ENCODE data around the gene OBSCN. TPM values are rescaled to one million over a fixed set of nuclear protein-coding genes. Genes with fewer than 3 reads are reported as not detected.

Gene OBSCN
- total RNA-seq, 2 experiments from 2014 or later = 13.7 to 14.9 TPM

GRCh38 chr1:228401782-228402640 lies 194.2 kb downstream of the OBSCN start:
- H3K27ac Mint-ChIP-seq = peak overlapping the region; percentile 29

DNA sequence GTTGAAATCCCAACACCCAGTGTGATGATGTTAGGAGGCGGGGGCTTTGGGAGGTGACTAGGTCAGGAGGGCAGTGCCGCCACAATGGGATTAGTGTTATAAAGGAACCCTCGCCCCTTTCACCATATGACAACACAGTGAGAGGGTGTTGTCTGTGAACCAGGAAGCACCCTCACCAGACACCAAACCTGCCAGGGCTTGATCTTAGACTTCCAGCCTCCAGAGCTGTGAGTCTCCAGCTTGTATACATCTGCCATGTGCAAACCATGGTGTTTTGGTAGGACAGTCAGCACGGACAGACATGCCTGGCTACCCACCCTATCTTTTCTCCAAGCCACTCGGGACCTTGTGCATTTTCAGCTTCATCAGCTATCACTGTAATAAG lies 194.8 kb downstream of the OBSCN start:
- Mint-ChIP-seq H3K36me3 (peaks cover 32% of the 10 kb centered on the region), H3K27me3 (no peaks in the 10 kb centered on the region), H3K9me3 (no peaks in the 10 kb centered on the region), H3K4me3 (no peak overlapping the region), H3K27ac (peak overlapping the region; percentile 29), H3K4me1 (peaks cover 38% of the 10 kb centered on the region)
- no peak for DNase-seq

More at GRCh38 chr1:228401782-228402640, 194.2 kb downstream of the OBSCN start:
- peaks cover 35% of the 10 kb centered on the region for H3K4me1 Mint-ChIP-seq
- H3K27me3 Mint-ChIP-seq = no peaks in the 10 kb centered on the region
- DNase-seq = no peak
- peaks cover 32% of the 10 kb centered on the region for H3K36me3 Mint-ChIP-seq
- H3K9me3 Mint-ChIP-seq = no peaks in the 10 kb centered on the region
- no peak overlapping the region for H3K4me3 Mint-ChIP-seq

DNA sequence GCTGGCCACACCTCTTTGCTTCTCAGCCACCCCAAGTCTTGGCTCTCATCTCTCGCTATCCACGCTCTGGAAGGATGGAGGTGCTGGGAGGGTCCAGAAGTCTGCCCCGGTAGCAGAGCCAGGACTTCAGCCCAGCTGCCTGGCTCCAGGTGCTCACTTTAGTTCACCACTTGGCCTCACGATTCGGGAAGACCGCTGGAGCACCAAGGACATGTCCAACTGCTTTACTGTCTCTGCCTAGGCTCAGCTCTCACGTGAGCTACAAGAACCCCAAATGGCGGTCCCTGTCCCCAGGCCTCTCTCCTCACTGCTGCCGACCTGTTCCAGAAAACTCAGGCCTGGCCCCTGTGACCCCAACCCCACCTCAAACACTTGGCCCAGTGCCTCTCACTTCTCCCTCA lies 195.4 kb downstream of the OBSCN start:
- no peak overlapping the region for H3K4me3 Mint-ChIP-seq
- no peaks in the 10 kb centered on the region for H3K9me3 Mint-ChIP-seq
- H3K27me3 Mint-ChIP-seq = no peaks in the 10 kb centered on the region
- H3K27ac Mint-ChIP-seq = no peak overlapping the region
- H3K4me1 Mint-ChIP-seq = peaks cover 38% of the 10 kb centered on the region
- H3K36me3 Mint-ChIP-seq = peaks cover 32% of the 10 kb centered on the region
- DNase-seq = no peak

DNA sequence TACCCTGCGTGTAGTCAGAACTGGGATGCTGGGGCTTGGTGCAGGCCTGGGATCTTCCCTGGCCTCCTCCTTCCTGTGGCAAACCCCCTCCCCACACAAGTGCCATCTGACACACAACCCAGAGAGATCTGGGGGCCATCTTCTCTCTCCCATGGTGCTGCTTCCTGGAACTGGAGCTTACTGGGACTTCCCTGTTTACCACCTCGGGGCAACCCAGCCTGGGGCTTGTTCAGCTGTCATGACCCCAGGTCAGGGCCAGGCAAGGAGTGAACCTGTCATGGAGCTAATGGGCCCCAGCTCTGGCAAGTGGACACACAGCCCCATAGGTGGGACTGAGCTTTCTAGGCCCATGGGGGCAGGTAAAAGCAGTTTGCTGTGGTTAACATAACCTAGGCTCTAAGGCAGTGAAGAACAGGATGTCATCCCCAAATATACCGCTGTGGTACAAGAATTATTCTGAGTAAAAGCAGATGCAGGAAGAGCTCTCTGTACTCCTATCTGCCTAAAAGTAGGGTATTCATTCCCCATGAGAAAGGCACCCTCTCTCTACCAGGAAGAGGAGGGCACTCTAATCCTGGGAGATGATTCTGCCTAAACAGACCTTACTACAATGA lies 196.4 kb downstream of the OBSCN start:
- Mint-ChIP-seq H3K9me3 (no peaks in the 10 kb centered on the region), H3K4me1 (peaks cover 42% of the 10 kb centered on the region), H3K4me3 (peak overlapping the region; percentile 98), H3K27me3 (no peaks in the 10 kb centered on the region), H3K36me3 (peaks cover 32% of the 10 kb centered on the region), H3K27ac (peak overlapping the region; percentile 45)
- no peak for DNase-seq

GRCh38 chr1:228405200-228405978 lies 197.5 kb downstream of the OBSCN start:
- DNase-seq = no peak
- Mint-ChIP-seq H3K27me3 (no peaks in the 10 kb centered on the region), H3K27ac (peak overlapping the region; percentile 93), H3K4me3 (peak overlapping the region; percentile 98), H3K4me1 (peaks cover 42% of the 10 kb centered on the region), H3K36me3 (peaks cover 32% of the 10 kb centered on the region), H3K9me3 (no peaks in the 10 kb centered on the region)

- no peaks in the 10 kb centered on the region for H3K9me3 Mint-ChIP-seq
- no peaks in the 10 kb centered on the region for H3K27me3 Mint-ChIP-seq
- DNase-seq = peak; percentile 35
- peaks cover 40% of the 10 kb centered on the region for H3K4me1 Mint-ChIP-seq
- H3K4me3 Mint-ChIP-seq = peak overlapping the region; percentile 98
- peaks cover 32% of the 10 kb centered on the region for H3K36me3 Mint-ChIP-seq
- H3K27ac Mint-ChIP-seq = peak overlapping the region; percentile 93
These were observed 198.1 kb downstream of the OBSCN start for GRCh38 chr1:228405979-228406228.

- Mint-ChIP-seq H3K4me3 (peak overlapping the region; percentile 98), H3K9me3 (no peaks in the 10 kb centered on the region), H3K4me1 (peaks cover 37% of the 10 kb centered on the region), H3K27me3 (no peaks in the 10 kb centered on the region), H3K27ac (peak overlapping the region; percentile 76), H3K36me3 (peaks cover 25% of the 10 kb centered on the region)
- DNase-seq = no peak
These were observed 199.5 kb downstream of the OBSCN start for GRCh38 chr1:228407106-228408040.

DNA sequence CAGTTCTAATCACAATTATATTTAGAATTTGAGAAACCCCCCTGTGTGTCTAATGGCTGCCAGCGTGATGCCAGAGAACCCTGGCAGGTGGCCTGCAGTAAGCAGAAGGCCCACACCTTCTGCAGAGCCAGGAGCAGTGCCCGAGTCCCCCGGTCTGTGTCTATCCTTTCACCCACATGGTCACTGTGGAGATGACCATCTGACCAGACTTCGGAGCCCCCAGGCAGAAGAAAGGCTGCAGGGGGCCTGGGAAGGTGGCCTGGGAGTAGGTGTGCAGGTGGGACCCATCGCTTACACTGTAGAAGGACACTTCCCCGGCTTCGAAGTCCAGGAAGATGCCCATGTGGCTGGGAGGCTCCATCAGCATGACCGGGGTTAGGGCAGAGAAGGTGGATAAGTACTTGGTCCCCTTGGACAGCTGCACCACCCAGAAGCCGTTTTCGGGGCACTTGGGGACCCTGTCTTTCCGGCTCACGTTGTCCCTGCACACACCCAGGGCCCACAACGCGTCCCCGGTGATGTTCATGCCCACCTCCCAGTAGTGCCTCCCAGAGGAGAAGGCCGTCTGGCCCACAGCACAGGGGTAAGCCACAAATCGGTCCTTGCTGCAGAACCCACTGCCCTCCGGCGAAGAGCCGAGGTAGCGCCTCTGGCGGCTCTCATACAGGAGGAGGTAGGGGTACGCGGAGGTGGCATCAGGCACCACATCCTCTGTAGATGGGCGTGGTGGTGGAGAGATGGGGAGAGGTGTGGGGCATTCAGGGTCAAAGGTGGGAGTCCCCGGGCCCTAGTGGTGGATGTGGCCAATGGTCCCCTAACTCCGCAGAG lies 200.4 kb downstream of the OBSCN start:
- H3K4me1 Mint-ChIP-seq = peaks cover 29% of the 10 kb centered on the region

GRCh38 chr1:228408869-228409805 lies 201.3 kb downstream of the OBSCN start:
- H3K9me3 Mint-ChIP-seq = no peaks in the 10 kb centered on the region
- no peak for DNase-seq
- H3K4me3 Mint-ChIP-seq = no peak overlapping the region
- peaks cover 15% of the 10 kb centered on the region for H3K36me3 Mint-ChIP-seq
- no peak overlapping the region for H3K27ac Mint-ChIP-seq
- peaks cover 21% of the 10 kb centered on the region for H3K4me1 Mint-ChIP-seq
- no peaks in the 10 kb centered on the region for H3K27me3 Mint-ChIP-seq

More for the DNA sequence above, 200.4 kb downstream of the OBSCN start:
- Mint-ChIP-seq H3K36me3 (peaks cover 24% of the 10 kb centered on the region), H3K4me3 (peak overlapping the region; percentile 98), H3K27ac (no peak overlapping the region), H3K9me3 (no peaks in the 10 kb centered on the region), H3K27me3 (no peaks in the 10 kb centered on the region)
- no peak for DNase-seq

GRCh38 chr1:228410015-228410414 lies 202.2 kb downstream of the OBSCN start:
- DNase-seq = no peak
- Mint-ChIP-seq H3K4me3 (no peak overlapping the region), H3K4me1 (peaks cover 13% of the 10 kb centered on the region), H3K9me3 (no peaks in the 10 kb centered on the region), H3K27me3 (no peaks in the 10 kb centered on the region), H3K36me3 (peaks cover 7% of the 10 kb centered on the region), H3K27ac (no peak overlapping the region)

- peaks cover 12% of the 10 kb centered on the region for H3K4me1 Mint-ChIP-seq
- no peak overlapping the region for H3K4me3 Mint-ChIP-seq
- H3K36me3 Mint-ChIP-seq = peaks cover 2% of the 10 kb centered on the region
- H3K9me3 Mint-ChIP-seq = no peaks in the 10 kb centered on the region
- peaks cover 2% of the 10 kb centered on the region for H3K27me3 Mint-ChIP-seq
- no peak overlapping the region for H3K27ac Mint-ChIP-seq
- no peak for DNase-seq
These were observed 202.8 kb downstream of the OBSCN start for GRCh38 chr1:228410671-228411070.

- H3K27me3 Mint-ChIP-seq = peaks cover 5% of the 10 kb centered on the region
- no peak overlapping the region for H3K4me3 Mint-ChIP-seq
- H3K27ac Mint-ChIP-seq = peak overlapping the region; percentile 16
- H3K4me1 Mint-ChIP-seq = peaks cover 17% of the 10 kb centered on the region
- DNase-seq = no peak
- no peaks in the 10 kb centered on the region for H3K9me3 Mint-ChIP-seq
- no peaks in the 10 kb centered on the region for H3K36me3 Mint-ChIP-seq
These were observed 203.3 kb downstream of the OBSCN start for GRCh38 chr1:228411121-228411520.

All from activated naive CD8-positive, alpha-beta T cell treated with anti-CD3 and anti-CD28 coated beads for 36 hours (primary cell).